ENCODE measurements around the gene CRAT.
A peak's percentile ranks its signal among the peaks of the same experiment; 100 is the strongest.

Gene CRAT

DNA sequence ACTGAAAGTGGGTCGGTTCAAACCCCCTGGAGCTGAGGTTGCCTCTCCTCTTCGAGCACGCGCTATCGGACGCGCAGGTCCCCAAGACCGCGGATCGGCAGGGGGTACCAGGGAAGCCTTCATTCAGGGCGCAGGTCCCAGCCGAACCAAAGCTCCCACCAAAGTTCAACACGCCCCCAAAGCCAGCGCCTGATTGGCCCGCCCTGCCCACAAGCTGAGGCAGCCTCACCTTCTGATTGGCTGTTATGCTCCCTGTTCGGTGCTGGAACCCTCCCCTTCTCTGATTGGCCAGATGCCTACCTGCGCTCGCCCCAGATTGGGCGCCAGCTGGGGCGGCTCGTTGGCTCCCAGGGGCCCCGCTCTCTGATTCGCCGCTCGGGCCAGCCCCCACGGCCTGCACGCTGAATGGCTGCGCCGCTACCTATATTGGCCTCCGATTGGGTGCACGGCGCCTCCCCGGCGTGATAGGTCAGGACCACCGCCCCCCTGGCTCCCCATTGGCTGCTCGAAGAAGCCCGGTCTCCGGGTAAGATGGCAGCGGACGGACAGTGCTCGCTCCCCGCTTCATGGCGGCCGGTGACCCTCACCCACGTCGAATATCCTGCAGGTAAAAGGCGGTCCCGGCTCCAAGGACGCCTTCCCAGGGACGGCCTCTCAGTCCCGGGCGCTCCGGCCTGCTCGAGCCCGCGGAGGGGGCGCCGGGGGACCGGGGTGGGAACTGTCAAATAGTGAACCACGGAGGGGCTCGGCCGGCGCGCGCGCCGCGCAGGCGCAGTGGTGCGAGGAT lies 29.8 kb downstream of the CRAT start, which contains the start of gene DOLPP1:
TSS of gene DOLPP1 (plus strand) at position 511 of the 787 bp plus-strand sequence. CDS start at position 532, 21 bp downstream.
- Histone ChIP-seq H3K9me3 (ENCODE audit: control insufficient read depth in 2 of 2, low read length in 2 of 2) (no peaks in the 10 kb centered on the region), H3K4me1 (ENCODE audit: control insufficient read depth, insufficient read depth, low read length) (peaks cover 27% of the 10 kb centered on the region), H3K9ac (ENCODE audit: low read length in 2 of 2) (peak within 1 kb of the TSS; percentile 61 to 85), H3K36me3 (ENCODE audit: control insufficient read depth in 2 of 2, insufficient read depth in 2 of 2, low read length in 2 of 2) (peaks cover 3 to 15% of the 10 kb centered on the region in 2 donors), H3K27ac (ENCODE audit: low read length) (peak within 1 kb of the TSS; percentile 31), H3K27me3 (ENCODE audit: control insufficient read depth in 1 of 2, insufficient read depth in 2 of 2, low read length in 2 of 2) (no peaks in the 10 kb centered on the region), H3K4me3 (ENCODE audit: low read length in 2 of 2) (peak within 1 kb of the TSS; percentile 88 to 91)

DNA sequence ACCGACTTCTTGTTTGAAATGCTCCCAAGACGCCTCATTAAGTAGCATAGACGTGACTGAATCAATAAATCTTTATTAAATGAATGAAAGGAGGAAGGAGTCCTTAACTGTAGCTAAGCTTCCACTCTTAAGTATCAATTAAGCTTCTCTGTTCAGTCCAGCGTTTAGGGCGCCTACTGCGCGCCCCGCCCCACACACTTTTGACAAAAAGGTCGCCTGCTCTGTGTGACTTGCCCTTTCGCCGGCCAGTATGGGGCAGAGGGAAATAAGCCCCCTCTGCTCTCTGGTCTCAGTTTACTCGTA lies 30.3 kb downstream of the CRAT start:
- Histone ChIP-seq H3K4me1 (ENCODE audit: control insufficient read depth, insufficient read depth, low read length) (peaks cover 27% of the 10 kb centered on the region), H3K9ac (ENCODE audit: low read length in 2 of 2) (peak overlapping the region; percentile 46 to 68), H3K4me3 (ENCODE audit: low read length in 2 of 2) (peak overlapping the region; percentile 71 to 88), H3K27ac (ENCODE audit: low read length) (no peak overlapping the region), H3K27me3 (ENCODE audit: control insufficient read depth in 1 of 2, insufficient read depth in 2 of 2, low read length in 2 of 2) (no peaks in the 10 kb centered on the region), H3K9me3 (ENCODE audit: control insufficient read depth in 2 of 2, low read length in 2 of 2) (no peaks in the 10 kb centered on the region), H3K36me3 (ENCODE audit: control insufficient read depth in 2 of 2, insufficient read depth in 2 of 2, low read length in 2 of 2) (peaks cover 0 to 10% of the 10 kb centered on the region in 2 donors)

GRCh38 chr9:129079829-129080228 lies 30.8 kb downstream of the CRAT start:
- H3K4me1 ChIP-seq (ENCODE audit: control insufficient read depth, insufficient read depth, low read length): peaks cover 27% of the 10 kb centered on the region

GRCh38 chr9:129078691-129079503 lies 31.7 kb downstream of the CRAT start:
- Histone ChIP-seq H3K9ac (ENCODE audit: low read length in 2 of 2) (no peak overlapping the region), H3K9me3 (ENCODE audit: control insufficient read depth in 2 of 2, low read length in 2 of 2) (no peaks in the 10 kb centered on the region), H3K27ac (ENCODE audit: low read length) (no peak overlapping the region), H3K36me3 (ENCODE audit: control insufficient read depth in 2 of 2, insufficient read depth in 2 of 2, low read length in 2 of 2) (peaks cover 0 to 4% of the 10 kb centered on the region in 2 donors), H3K4me3 (ENCODE audit: low read length in 2 of 2) (no peak overlapping the region), H3K4me1 (ENCODE audit: control insufficient read depth, insufficient read depth, low read length) (peaks cover 27% of the 10 kb centered on the region), H3K27me3 (ENCODE audit: control insufficient read depth in 1 of 2, insufficient read depth in 2 of 2, low read length in 2 of 2) (no peaks in the 10 kb centered on the region)

More at GRCh38 chr9:129079829-129080228, 30.8 kb downstream of the CRAT start:
- Histone ChIP-seq H3K36me3 (ENCODE audit: control insufficient read depth in 2 of 2, insufficient read depth in 2 of 2, low read length in 2 of 2) (peaks cover 0 to 8% of the 10 kb centered on the region in 2 donors), H3K27ac (ENCODE audit: low read length) (no peak overlapping the region), H3K9me3 (ENCODE audit: control insufficient read depth in 2 of 2, low read length in 2 of 2) (no peaks in the 10 kb centered on the region), H3K4me3 (ENCODE audit: low read length in 2 of 2) (peak overlapping the region in 1 of 2 donors; percentile 71), H3K9ac (ENCODE audit: low read length in 2 of 2) (no peak overlapping the region), H3K27me3 (ENCODE audit: control insufficient read depth in 1 of 2, insufficient read depth in 2 of 2, low read length in 2 of 2) (no peaks in the 10 kb centered on the region)

- no peaks in the 10 kb centered on the region for H3K9me3 ChIP-seq (ENCODE audit: control insufficient read depth in 2 of 2, low read length in 2 of 2)
- no peak overlapping the region for H3K27ac ChIP-seq (ENCODE audit: low read length)
- no peak overlapping the region for H3K9ac ChIP-seq (ENCODE audit: low read length in 2 of 2)
- peaks cover 18% of the 10 kb centered on the region for H3K4me1 ChIP-seq (ENCODE audit: control insufficient read depth, insufficient read depth, low read length)
- H3K4me3 ChIP-seq (ENCODE audit: low read length in 2 of 2): no peak overlapping the region
- H3K36me3 ChIP-seq (ENCODE audit: control insufficient read depth in 2 of 2, insufficient read depth in 2 of 2, low read length in 2 of 2): no peaks in the 10 kb centered on the region
- no peaks in the 10 kb centered on the region for H3K27me3 ChIP-seq (ENCODE audit: control insufficient read depth in 1 of 2, insufficient read depth in 2 of 2, low read length in 2 of 2)
Observed at GRCh38 chr9:129077236-129077635, 33.4 kb downstream of the CRAT start.

GRCh38 chr9:129076640-129077037 lies 34.0 kb downstream of the CRAT start:
- H3K4me3 ChIP-seq (ENCODE audit: low read length in 2 of 2): no peak overlapping the region
- no peak overlapping the region for H3K9ac ChIP-seq (ENCODE audit: low read length in 2 of 2)
- H3K4me1 ChIP-seq (ENCODE audit: control insufficient read depth, insufficient read depth, low read length): peaks cover 12% of the 10 kb centered on the region
- no peaks in the 10 kb centered on the region for H3K9me3 ChIP-seq (ENCODE audit: control insufficient read depth in 2 of 2, low read length in 2 of 2)
- H3K27ac ChIP-seq (ENCODE audit: low read length): no peak overlapping the region
- no peaks in the 10 kb centered on the region for H3K27me3 ChIP-seq (ENCODE audit: control insufficient read depth in 1 of 2, insufficient read depth in 2 of 2, low read length in 2 of 2)
- H3K36me3 ChIP-seq (ENCODE audit: control insufficient read depth in 2 of 2, insufficient read depth in 2 of 2, low read length in 2 of 2): no peaks in the 10 kb centered on the region

- Histone ChIP-seq H3K9ac (ENCODE audit: low read length in 2 of 2) (no peak overlapping the region), H3K4me1 (ENCODE audit: control insufficient read depth, insufficient read depth, low read length) (peaks cover 8% of the 10 kb centered on the region), H3K4me3 (ENCODE audit: low read length in 2 of 2) (no peak overlapping the region), H3K27ac (ENCODE audit: low read length) (no peak overlapping the region), H3K36me3 (ENCODE audit: control insufficient read depth in 2 of 2, insufficient read depth in 2 of 2, low read length in 2 of 2) (no peaks in the 10 kb centered on the region), H3K27me3 (ENCODE audit: control insufficient read depth in 1 of 2, insufficient read depth in 2 of 2, low read length in 2 of 2) (no peaks in the 10 kb centered on the region), H3K9me3 (ENCODE audit: control insufficient read depth in 2 of 2, low read length in 2 of 2) (no peaks in the 10 kb centered on the region)
Observed at GRCh38 chr9:129075996-129076639, 34.5 kb downstream of the CRAT start.

GRCh38 chr9:129074106-129074505 lies 36.5 kb downstream of the CRAT start:
- Histone ChIP-seq H3K4me3 (ENCODE audit: low read length in 2 of 2) (no peak overlapping the region), H3K9ac (ENCODE audit: low read length in 2 of 2) (no peak overlapping the region), H3K4me1 (ENCODE audit: control insufficient read depth, insufficient read depth, low read length) (no peaks in the 10 kb centered on the region), H3K36me3 (ENCODE audit: control insufficient read depth in 2 of 2, insufficient read depth in 2 of 2, low read length in 2 of 2) (peaks cover 2 to 5% of the 10 kb centered on the region in 2 donors), H3K27me3 (ENCODE audit: control insufficient read depth in 1 of 2, insufficient read depth in 2 of 2, low read length in 2 of 2) (no peaks in the 10 kb centered on the region), H3K27ac (ENCODE audit: low read length) (no peak overlapping the region), H3K9me3 (ENCODE audit: control insufficient read depth in 2 of 2, low read length in 2 of 2) (no peaks in the 10 kb centered on the region)

- Histone ChIP-seq H3K9ac (ENCODE audit: low read length in 2 of 2) (no peak overlapping the region), H3K4me1 (ENCODE audit: control insufficient read depth, insufficient read depth, low read length) (no peaks in the 10 kb centered on the region), H3K27ac (ENCODE audit: low read length) (no peak overlapping the region), H3K4me3 (ENCODE audit: low read length in 2 of 2) (no peak overlapping the region), H3K27me3 (ENCODE audit: control insufficient read depth in 1 of 2, insufficient read depth in 2 of 2, low read length in 2 of 2) (no peaks in the 10 kb centered on the region), H3K36me3 (ENCODE audit: control insufficient read depth in 2 of 2, insufficient read depth in 2 of 2, low read length in 2 of 2) (peaks cover 7 to 8% of the 10 kb centered on the region in 2 donors), H3K9me3 (ENCODE audit: control insufficient read depth in 2 of 2, low read length in 2 of 2) (no peaks in the 10 kb centered on the region)
Observed at GRCh38 chr9:129073404-129073803, 37.2 kb downstream of the CRAT start.

GRCh38 chr9:129072171-129072570 lies 38.4 kb downstream of the CRAT start:
- no peak overlapping the region for H3K27ac ChIP-seq (ENCODE audit: low read length)
- H3K4me3 ChIP-seq (ENCODE audit: low read length in 2 of 2): no peak overlapping the region
- H3K9ac ChIP-seq (ENCODE audit: low read length in 2 of 2): no peak overlapping the region
- no peaks in the 10 kb centered on the region for H3K9me3 ChIP-seq (ENCODE audit: control insufficient read depth in 2 of 2, low read length in 2 of 2)
- no peaks in the 10 kb centered on the region for H3K4me1 ChIP-seq (ENCODE audit: control insufficient read depth, insufficient read depth, low read length)
- H3K27me3 ChIP-seq (ENCODE audit: control insufficient read depth in 1 of 2, insufficient read depth in 2 of 2, low read length in 2 of 2): no peaks in the 10 kb centered on the region
- H3K36me3 ChIP-seq (ENCODE audit: control insufficient read depth in 2 of 2, insufficient read depth in 2 of 2, low read length in 2 of 2): peaks cover 12 to 18% of the 10 kb centered on the region in 2 donors

All from stomach smooth muscle (tissue), 2 donors.